Testis (tissue), 2 donors: ENCODE measurements around the gene AKAP6.

Experiments used
- CTCF ChIP-seq, 3 experiments: fragments of 450-650 bp in 2 of 3; fragments of 200-600 bp in 1 of 3; sonication (generic) in 1 of 3; IDR thresholded peaks; one replicate each; pipeline ENCODE4 v1.5.1; 2016 to 2019; ENCODE audit warnings: antibody characterized with exemption in 3 of 3, mild to moderate bottlenecking in 2 of 3, moderate library complexity in 1 of 3
- POLR2A ChIP-seq: fragments of 450-650 bp; IDR thresholded peaks from one replicate; pipeline ENCODE4 v1.6.1; 2017; ENCODE audit warnings: antibody characterized with exemption, mild to moderate bottlenecking, moderate library complexity

DNA sequence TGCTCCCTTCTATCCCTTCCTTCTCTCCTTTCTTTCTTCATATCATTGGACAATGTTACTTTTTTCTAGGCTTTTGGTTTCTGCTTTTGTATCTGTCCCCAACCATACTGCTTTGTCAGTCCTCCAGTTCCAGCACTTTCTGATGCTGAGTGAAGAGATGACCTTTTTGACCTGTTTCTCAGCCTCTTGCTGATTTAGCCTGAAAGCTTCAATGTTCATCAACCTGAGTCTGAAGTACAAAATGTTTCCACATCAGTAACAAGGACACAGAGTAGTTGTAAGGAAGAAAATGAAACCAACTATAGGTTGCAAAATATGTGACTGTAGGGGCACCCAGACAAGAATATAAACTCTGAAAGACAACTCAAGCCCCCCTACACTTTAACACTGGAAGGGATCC lies 25.2 kb upstream of the AKAP6 start:
- TF ChIP-seq CTCF (IDR thresholded peaks at IDR 0.05) (no peak), POLR2A (no peak)
